HepG2 (cell line): ENCODE results near the gene SNX24. TPM values are rescaled to one million over a fixed set of nuclear protein-coding genes. Genes with fewer than 3 reads are reported as not detected.

Experiments
- ATAC-seq: fragments of 200-7000 bp; cut with Tn5 transposase; 3 replicates; pipeline ENCODE4 v1.9.1; 2020; ENCODE audit warnings: mild to moderate bottlenecking, moderate library complexity
- BruUV-seq: library from RNA; stranded (reverse); fragments of 400-500 nt; replicated peaks from 2 replicates; lab custom pipeline; 2021; lab: Mats Ljungman, UMichigan
- CTCF ChIA-PET: fragments of 300-600 bp; formaldehyde crosslinking; extraction: SDS; loops from one replicate; lab custom pipeline; 2021; ENCODE audit warnings: low total read pairs, inconsistent platforms, low intra/inter-chr PET ratio; lab: Yijun Ruan, JAX
- POLR2A ChIA-PET: fragments of 350-600 bp; sonication (Branson Sonifier 250); formaldehyde crosslinking; loops from one replicate; lab custom pipeline; 2020; ENCODE audit warnings: antibody characterized with exemption, inconsistent platforms; lab: Yijun Ruan, JAX
- DNase-seq: peaks from one replicate; pipeline ENCODE4 v3.0.0-alpha.2; 2015; ENCODE audit warnings: low spot score
- FAIRE-seq: peaks from 3 replicates; lab custom pipeline; 2011; peaks lifted over from hg19 to GRCh38; lab: Jason Lieb, UNC
- H2AFZ ChIP-seq: one replicate; pipeline ENCODE4 v1.6.1; 2011; ENCODE audit warnings: low read length, inconsistent platforms
- H3K27ac ChIP-seq: fragments of 300-600 bp; 3 replicates; pipeline ENCODE4 v1.8.0; 2011; ENCODE audit warnings: mixed run types, mild to moderate bottlenecking, mixed read lengths, low read length, inconsistent platforms; ENCODE audit not compliant: insufficient read depth; ENCODE audit errors: extremely low read length
- H3K27me3 ChIP-seq, 2 experiments: fragments of 200-600 bp in 1 of 2; 2 replicates in 1 of 2; 3 replicates in 1 of 2; pipeline versions ENCODE4 v1.6.0 to v1.8.0; 2011; ENCODE audit warnings: low read length in 2 of 2, mild to moderate bottlenecking in 2 of 2, moderate library complexity in 2 of 2, inconsistent platforms in 1 of 2; ENCODE audit not compliant: insufficient read depth in 2 of 2, control insufficient read depth in 1 of 2
- H3K36me3 ChIP-seq, 2 experiments: fragments of 200-600 bp in 1 of 2; replicated peaks in 1 of 2; 2 replicates in 1 of 2; 3 replicates in 1 of 2; pipeline versions ENCODE4 v1.5.1 to v1.8.0; 2011; ENCODE audit warnings: low read length in 2 of 2, inconsistent platforms in 1 of 2; ENCODE audit not compliant: insufficient read depth in 2 of 2, control insufficient read depth in 1 of 2
- H3K4me1 ChIP-seq: 2 replicates; pipeline ENCODE4 v1.5.1; 2012; ENCODE audit warnings: low read length, inconsistent platforms; ENCODE audit not compliant: insufficient read depth
- H3K4me2 ChIP-seq: 2 replicates; pipeline ENCODE4 v1.6.0; 2011; ENCODE audit warnings: low read depth, low read length, inconsistent platforms
- H3K4me3 ChIP-seq, 3 experiments: fragments of 200-600 bp in 1 of 3; sonication (generic), shearing (Covaris generic) in 1 of 3; replicated peaks in 1 of 3; 2 replicates each; pipeline ENCODE4 v1.5.1; 2011 to 2016; ENCODE audit warnings: low read length in 3 of 3, inconsistent platforms in 2 of 3, low read depth in 2 of 3, mild to moderate bottlenecking in 2 of 3, control low read depth in 1 of 3, mixed read lengths in 1 of 3; ENCODE audit not compliant: insufficient read depth in 1 of 3
- H3K79me2 ChIP-seq: one replicate; pipeline ENCODE4 v1.6.1; 2011; ENCODE audit warnings: low read length, inconsistent platforms; ENCODE audit not compliant: insufficient read depth
- H3K9ac ChIP-seq: 2 replicates; pipeline ENCODE4 v1.6.0; 2011; ENCODE audit warnings: mild to moderate bottlenecking, low read depth, low read length, inconsistent platforms; ENCODE audit not compliant: insufficient read depth
- H3K9me3 ChIP-seq: 2 replicates; pipeline ENCODE4 v1.5.1; 2012; ENCODE audit warnings: mild to moderate bottlenecking, low read length
- H4K20me1 ChIP-seq: 2 replicates; pipeline ENCODE4 v1.6.0; 2011; ENCODE audit warnings: inconsistent platforms, mild to moderate bottlenecking, low read length, moderate library complexity; ENCODE audit not compliant: insufficient read depth
- ATF7 ChIP-seq, 2 experiments: fragments of 450-650 bp in 1 of 2; sonication (generic) in 1 of 2; formaldehyde crosslinking in 1 of 2; IDR thresholded peaks; 2 replicates each; pipeline versions ENCODE4 v1.4.0 to v1.6.1; 2016 to 2020; ENCODE audit warnings: antibody characterized with exemption in 1 of 2, mild to moderate bottlenecking in 1 of 2, missing genetic modification reagents in 1 of 2
- CSRNP1 ChIP-seq: sonication (generic); formaldehyde crosslinking; IDR thresholded peaks from 2 replicates; pipeline ENCODE4 v1.8.1; 2023; ENCODE audit warnings: mild to moderate bottlenecking, missing genetic modification reagents
- MAFG ChIP-seq: sonication (generic); formaldehyde crosslinking; IDR thresholded peaks from 2 replicates; pipeline ENCODE4 v1.5.1; 2020; ENCODE audit warnings: mild to moderate bottlenecking, missing genetic modification reagents
- MEIS1 ChIP-seq: sonication (generic); formaldehyde crosslinking; IDR thresholded peaks from 2 replicates; pipeline ENCODE4 v1.9.0; 2021; ENCODE audit warnings: mild to moderate bottlenecking, missing genetic modification reagents, moderate library complexity, borderline replicate concordance
- RAD51 ChIP-seq: fragments of 450-650 bp; IDR thresholded peaks from 2 replicates; pipeline ENCODE4 v1.6.1; 2016; ENCODE audit warnings: borderline replicate concordance
- ZBTB2 ChIP-seq: sonication (generic); formaldehyde crosslinking; IDR thresholded peaks from 2 replicates; pipeline ENCODE4 v1.8.0; 2022; ENCODE audit warnings: low read depth, missing genetic modification reagents
- ZNF362 ChIP-seq: sonication (generic); formaldehyde crosslinking; IDR thresholded peaks from 2 replicates; pipeline ENCODE4 v1.4.0; 2020; ENCODE audit warnings: missing genetic modification reagents, mild to moderate bottlenecking, borderline replicate concordance
- ZNF513 ChIP-seq: sonication (generic); formaldehyde crosslinking; conservative IDR thresholded peaks from 2 replicates; pipeline ENCODE4 v1.5.0; 2020; ENCODE audit warnings: missing genetic modification reagents
- ZNF75D ChIP-seq: sonication (generic); formaldehyde crosslinking; IDR thresholded peaks from 2 replicates; pipeline ENCODE4 v1.8.1; 2023; ENCODE audit warnings: missing genetic modification reagents, mild to moderate bottlenecking, borderline replicate concordance
- WGBS: methylation state at CpG from one replicate; pipeline ENCODE4 v1.1.6; 2017; ENCODE audit warnings: low lambda C conversion rate; 5-methylcytosine and 5-hydroxymethylcytosine counted together
- in situ Hi-C: cut with HindIII; loops from 2 replicates; pipeline ENCODE4 v1.10.0; 2017; ENCODE audit warnings: low pct_unique_long_range_greater_than_20kb; ENCODE audit not compliant: extremely low pct_ligation_motif_present
- intact Hi-C: fragments of 100-400 bp; cut with micrococcal nuclease; formaldehyde crosslinking; loops from one replicate; pipeline ENCODE4 v1.10.0; 2022; ENCODE audit not compliant: unreplicated experiment
- polyA plus RNA-seq, 8 experiments: library from polyadenylated mRNA; depleted of rRNA in 3 of 8; stranded (reverse) in 7 of 8; unstranded in 1 of 8; fragments of >200 nt; fragmentation: Illumina TruSeq in 4 of 8; extraction: Trizol in 4 of 8; gene quantifications; 2 replicates each; pipeline versions ENCODE4 v1.2.1 to v1.2.3, GENCODE V29; 2011 to 2016; ENCODE audit warnings: low read depth in 4 of 8, missing spikeins in 1 of 8, mixed read lengths in 1 of 8; ENCODE audit not compliant: insufficient read depth in 1 of 8
- total RNA-seq, 5 experiments: library from RNA; depleted of rRNA; stranded (reverse); fragments of >200 nt; fragmentation: Illumina TruSeq; extraction: Trizol; gene quantifications; 2 replicates each; pipeline ENCODE4 v1.2.3, GENCODE V29; 2016; ENCODE audit warnings: low read depth in 1 of 5

The SNX24 gene
- total and polyA plus RNA-seq, 2 of the 13 experiments (the other 11 are each of a cell fraction or from before 2014, with no cell fraction given): 7.2 to 23.7 TPM

- TF ChIP-seq ZNF75D (CRISPR knock-in tag) (no peak), MEIS1 (CRISPR knock-in tag) (no peak), ZNF513 (no peak), ATF7 (IDR thresholded peaks at IDR 0.05) (no peak), ATF7 (CRISPR knock-in tag; IDR thresholded peaks at IDR 0.05) (no peak), ZBTB2 (CRISPR knock-in tag) (no peak), ZNF362 (no peak), RAD51 (no peak), MAFG (no peak), CSRNP1 (CRISPR knock-in tag) (no peak)
- ChIA-PET POLR2A (no interaction called here), CTCF (no interaction called here)
- H3K9ac ChIP-seq: no peak overlapping the region
- no peaks in the 10 kb centered on the region for H3K36me3 ChIP-seq
- intact Hi-C loops (no loop called here), in situ Hi-C loops (no loop called here)
- no peak for DNase-seq
- no peak for FAIRE-seq
- H3K79me2 ChIP-seq: no peaks in the 10 kb centered on the region
- 95% methylated on average over 1 of the region's 1 CpG for WGBS
- no peak overlapping the region for H2AFZ ChIP-seq
- H3K4me1 ChIP-seq: peaks cover 8% of the 10 kb centered on the region
- BruUV-seq: no TSS peak
- H4K20me1 ChIP-seq: no peaks in the 10 kb centered on the region
- no peak for ATAC-seq
- H3K4me3 ChIP-seq: no peak overlapping the region
- H3K27ac ChIP-seq: no peak overlapping the region
- H3K9me3 ChIP-seq: no peaks in the 10 kb centered on the region
- no peaks in the 10 kb centered on the region for H3K27me3 ChIP-seq
- no peak overlapping the region for H3K4me2 ChIP-seq
Measured at GRCh38 chr5:122929980-122930379, 84.6 kb downstream of the SNX24 start.
